GM18873 (cell line): Measurements from ENCODE around the gene GPR132.
"Not testable (repeated sequence)": the region's sequence is repeated elsewhere in the genome, so short reads cannot be mapped to it uniquely, and the experiment has no call there.

Experiments used
- ATAC-seq: cut with Tn5 transposase; IDR thresholded peaks from one replicate; pipeline ENCODE4 v1.9.1; 2021; ENCODE audit warnings: mild to moderate bottlenecking, moderate library complexity, moderate number of reproducible peaks; ENCODE audit not compliant: unreplicated experiment, low FRiP score

The GPR132 gene

DNA sequence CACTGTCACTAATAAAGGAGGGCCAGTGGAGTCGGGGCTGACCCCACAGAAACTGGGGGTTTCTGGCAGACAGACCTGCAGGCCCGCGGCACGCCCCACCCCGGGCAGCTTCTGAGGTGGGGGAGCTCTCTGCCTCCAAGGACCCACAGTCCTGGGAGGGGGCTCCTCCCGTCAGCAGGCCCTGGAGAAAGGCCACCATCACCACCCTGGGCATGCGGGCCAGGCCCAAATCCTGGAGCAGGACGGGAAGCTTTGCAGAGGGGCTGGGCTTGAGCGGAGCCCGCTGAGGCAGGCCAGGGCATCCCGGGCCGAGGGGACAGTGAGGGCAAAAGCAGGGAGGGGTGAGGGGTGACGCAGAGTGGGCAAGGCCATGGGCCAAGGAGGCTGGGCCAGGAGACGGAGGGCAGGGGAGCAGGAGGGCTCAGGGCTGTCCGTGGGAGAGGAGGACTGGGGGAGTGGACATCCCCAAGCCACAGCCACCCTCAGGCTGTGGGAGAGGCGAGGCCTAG lies 11.1 kb upstream of the GPR132 start:
- no peak for ATAC-seq

DNA sequence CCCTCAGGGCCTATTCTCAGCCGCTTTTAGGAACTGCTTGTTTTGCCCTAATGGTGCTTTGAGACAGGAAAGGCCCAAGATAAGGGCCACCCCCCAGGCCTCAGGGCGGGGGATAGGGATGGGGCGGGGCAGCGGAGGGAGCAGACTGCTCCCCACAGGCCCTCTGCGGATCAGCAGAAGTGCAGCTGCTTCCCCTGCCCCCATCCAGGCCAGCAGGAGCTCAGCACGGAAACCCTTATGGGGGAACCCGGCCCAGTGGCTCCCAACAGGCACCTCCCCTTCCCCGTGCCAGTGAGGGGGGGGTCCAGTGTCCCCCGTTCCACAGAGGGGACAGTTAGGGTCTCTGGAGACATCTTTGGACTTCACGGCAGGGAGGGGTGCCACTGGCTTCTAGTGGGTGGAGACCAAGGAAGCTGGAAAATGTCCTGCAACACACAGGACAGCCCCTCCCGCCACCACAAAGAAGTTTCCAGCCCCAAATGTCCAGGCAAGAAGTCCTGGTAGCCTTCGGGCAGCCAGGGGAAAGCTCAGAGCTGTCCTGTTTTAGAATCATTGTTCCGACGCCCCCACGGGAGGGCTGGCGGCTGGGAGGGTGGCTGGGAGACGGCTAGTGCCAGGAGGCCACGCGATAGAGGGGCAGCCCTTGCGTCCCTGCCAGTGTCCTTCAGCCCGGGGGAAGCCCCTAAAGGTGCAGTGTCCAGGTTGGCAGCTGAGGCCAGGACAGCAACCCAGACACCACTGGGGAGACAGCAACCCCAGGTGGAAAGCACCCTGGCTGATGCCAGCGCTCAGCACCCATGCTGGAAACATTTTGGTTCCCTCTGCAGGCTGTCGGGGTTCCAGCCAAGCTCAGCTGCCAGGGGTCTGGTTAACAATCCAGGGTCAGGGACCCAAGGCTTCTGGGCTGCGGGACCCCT lies 10.4 kb upstream of the GPR132 start:
- no peak for ATAC-seq

DNA sequence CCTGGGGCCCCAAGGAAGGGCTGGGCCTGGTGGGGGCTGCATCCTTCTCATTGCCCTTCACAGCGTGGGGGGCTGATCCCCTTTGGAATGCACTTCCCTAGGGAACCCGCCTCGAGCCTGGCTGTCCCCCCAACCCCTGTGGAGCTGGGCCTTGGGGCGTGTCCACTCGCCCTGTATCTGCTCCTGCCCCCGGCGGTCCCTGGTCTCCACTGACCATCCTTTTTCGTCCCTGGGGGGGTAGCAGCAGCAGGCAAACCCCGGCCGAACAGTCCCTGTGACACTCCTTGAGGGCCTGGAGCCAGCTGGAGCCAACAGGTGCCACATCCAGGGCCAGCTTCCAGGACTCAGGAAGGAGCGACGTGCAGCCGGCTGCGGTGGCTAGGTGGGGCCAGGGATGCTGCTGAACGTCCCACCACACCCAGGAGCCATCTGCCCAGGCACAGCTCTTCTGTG lies 9.4 kb upstream of the GPR132 start:
- ATAC-seq, result no peak

DNA sequence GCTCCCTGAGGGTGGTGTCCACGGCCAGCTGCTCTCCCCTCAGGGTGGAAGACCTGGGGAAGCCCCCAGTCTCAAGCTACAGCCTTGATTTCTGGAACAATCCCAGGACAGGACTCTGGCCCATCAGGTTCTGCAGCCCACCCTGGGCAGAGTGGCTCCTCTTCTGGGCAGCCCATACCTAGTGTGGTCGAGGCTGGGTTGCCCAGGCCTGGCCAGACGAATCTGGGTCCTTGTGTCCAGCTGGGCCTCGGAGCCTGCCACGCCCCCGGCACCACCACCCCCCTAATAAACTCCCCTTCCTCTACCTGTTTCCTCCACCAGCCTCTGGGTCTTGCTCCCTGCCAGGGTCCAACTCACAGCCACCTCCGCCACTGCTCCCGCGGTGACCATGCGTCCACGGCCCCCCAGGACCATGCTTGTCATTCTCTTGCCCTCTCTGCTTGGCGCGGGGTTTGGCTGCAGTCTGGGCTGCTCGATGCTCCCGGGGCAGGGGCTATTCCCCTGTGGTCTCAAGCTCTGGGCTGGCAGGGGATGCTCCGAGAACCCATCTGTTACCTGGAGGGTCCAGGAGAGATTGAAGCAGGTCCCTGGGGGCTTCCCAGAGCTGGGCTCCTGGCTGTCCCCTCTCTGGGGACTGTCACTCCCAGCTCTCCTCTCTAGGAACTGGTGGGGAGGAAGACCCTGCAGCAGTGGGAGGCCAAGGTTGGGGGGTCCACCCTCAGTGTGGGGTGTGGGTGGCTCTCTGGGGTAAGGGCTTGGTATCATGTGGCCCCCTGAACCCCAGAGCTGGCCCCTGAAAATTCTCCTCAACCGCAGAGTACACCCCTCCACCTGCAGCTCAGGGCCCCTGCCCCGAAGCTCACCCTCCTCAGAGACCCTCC lies 8.7 kb upstream of the GPR132 start:
- ATAC-seq, result no peak

DNA sequence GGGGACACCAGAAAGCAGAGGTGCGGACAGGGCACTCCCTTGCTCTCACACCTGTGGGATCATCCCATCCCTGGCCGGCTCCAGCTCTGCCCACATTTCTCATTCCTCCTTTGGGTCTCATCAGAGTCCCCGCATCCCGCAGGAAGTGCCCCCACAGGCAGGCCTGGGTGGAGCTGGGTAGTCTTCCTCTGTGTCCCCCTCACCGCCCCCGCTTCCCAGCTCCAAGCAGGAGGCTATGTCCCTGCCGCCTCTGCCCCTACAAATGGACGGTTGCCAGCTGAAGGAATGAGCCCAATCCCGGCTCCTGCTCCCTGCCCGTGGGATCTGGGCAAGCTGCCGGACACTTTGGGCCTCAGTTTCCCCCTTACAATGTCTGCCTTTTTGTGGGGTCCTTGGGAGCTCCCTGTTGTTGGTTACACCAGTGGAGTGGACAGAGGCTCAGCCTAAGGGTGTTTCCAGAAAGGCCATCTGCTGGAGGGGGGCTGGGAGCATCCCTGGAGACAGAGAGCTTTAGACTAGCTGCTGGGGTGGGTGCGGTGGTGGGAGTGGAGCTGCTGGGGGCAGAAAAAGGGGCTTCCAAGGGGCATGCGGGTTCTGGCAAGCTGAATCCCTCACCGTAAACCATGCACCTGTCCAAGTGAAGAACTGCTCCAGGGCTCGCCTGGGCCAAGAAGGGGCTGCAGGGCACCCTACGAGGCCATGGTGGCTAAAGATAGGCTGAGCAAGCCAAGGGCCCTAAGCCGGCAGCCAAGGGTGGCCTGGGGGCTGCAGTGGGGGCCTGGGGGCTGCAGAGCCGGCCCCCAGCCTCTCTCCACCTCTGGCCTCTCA lies 7.9 kb upstream of the GPR132 start:
- no peak for ATAC-seq

DNA sequence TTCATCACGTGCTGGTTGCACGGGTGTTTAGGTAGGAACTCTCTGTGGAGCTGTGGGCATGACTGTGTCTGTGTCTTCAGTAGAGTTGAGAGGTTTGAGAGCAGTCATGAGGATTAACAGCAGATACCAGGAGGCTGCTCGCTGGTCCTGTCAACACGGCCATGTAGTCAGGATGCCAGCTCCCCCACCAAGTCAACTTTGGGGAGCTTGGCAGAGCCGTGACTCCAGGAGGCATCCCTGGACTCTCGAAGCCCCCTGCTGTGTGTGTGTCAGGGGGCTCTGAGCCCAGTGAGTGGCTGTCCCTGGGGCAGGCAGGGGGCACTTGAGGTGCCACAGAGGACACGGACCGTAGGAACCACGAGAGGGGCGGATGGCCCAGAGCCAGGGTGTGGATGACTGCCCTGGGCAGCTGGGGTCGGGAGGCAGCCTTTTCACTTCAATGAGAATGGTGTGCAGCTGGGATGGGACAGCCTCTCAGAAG lies 7.2 kb upstream of the GPR132 start:
- ATAC-seq, result no peak

DNA sequence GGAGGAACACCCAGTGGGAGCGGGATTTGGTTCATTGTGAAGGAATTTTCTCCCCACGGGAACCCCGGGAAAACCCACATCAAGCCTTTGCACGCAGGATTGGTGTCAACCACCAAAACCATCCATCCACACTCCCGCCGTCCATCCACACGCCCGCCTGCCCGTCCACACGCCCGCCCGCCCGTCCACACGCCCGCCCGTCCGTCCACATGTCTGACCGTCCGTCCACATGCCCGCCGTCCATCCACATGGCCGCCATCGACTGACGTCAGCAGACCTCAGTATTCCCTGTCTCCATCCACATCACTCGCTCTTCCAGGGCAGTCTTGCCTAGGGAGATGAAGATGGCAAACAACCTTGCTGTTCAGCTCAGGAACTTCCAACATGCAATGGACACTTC lies 6.7 kb upstream of the GPR132 start:
- no peak for ATAC-seq

DNA sequence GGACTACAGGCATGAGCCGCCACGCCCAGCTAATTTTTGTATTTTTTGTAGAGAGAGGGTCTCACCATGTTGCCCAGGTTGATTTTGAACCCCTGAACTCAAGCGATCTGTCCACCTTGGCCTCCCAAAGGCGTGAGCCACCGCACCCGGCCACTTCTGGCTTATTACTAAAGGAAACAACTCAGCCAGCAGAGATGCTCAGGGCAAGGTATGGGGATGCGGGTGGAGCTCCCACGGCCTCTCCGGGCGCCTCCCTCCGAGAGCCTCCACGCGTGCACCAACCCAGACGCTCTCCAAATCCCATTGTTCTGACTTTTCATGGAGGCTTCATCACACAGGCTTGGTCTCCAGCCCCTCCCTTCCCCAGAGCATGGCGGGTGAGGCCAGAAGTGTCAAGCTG lies 6.1 kb upstream of the GPR132 start:
- ATAC-seq, result no peak

DNA sequence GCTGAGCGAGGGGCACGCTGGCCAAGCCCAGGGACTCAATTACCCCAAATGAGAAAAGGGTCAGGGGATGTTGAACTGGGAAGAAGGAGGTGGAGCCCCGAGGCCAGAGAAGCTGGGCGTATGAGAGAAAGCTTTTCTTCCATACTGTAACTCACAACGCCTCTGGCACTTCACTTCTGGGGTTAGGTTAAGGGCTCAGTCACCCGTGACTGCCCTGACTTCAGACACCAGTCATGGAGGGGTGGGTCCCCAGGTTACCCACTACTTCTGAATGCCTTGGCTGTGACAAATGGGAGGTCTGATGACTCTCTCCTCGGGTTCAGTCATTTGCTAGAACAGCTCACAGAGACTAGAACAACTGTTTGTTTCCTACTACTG lies 5.5 kb upstream of the GPR132 start:
- no peak for ATAC-seq

DNA sequence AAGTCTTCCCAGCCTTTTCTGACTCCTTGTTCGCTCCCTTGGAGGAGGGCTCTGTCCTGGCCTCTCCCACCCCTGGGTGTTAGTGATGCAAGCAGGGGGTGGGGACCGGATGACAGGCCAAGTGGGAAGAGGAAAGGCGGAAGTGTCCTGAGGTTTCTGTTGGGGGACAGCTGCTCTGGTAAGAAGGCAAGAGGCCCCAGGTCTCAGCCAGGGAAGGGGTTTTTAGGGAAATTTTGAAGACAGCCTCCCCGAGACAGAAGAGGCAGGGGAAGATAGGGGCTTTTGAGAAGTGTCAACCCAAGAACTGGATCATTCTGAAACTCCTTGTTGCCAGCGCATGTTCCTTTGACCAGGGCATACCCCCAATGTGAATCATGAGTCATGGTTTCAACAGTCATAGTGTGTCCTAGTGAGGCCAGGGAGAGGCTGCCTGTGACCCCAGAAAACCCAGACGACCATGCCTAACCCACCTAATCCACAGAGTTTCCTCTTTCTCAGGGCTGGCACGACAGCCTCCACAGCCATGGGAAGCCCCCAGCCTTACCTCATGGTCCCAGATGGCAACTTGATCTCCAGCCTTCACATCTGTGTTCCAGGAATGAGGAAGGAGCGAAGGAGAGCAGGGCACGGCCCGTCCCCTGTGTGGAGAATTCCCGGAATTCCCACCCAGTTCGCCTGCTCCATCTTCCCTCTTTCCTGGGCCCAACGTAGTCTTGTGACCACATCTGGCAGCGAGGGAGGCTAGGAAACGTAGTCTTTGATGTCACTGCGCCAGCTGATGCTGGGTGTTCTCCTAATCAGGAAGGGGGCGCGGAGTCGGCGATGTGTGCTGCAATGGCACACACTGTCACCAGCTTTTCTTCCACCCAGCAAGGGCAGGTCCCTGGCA lies 4.9 kb upstream of the GPR132 start:
- ATAC-seq, result no peak

DNA sequence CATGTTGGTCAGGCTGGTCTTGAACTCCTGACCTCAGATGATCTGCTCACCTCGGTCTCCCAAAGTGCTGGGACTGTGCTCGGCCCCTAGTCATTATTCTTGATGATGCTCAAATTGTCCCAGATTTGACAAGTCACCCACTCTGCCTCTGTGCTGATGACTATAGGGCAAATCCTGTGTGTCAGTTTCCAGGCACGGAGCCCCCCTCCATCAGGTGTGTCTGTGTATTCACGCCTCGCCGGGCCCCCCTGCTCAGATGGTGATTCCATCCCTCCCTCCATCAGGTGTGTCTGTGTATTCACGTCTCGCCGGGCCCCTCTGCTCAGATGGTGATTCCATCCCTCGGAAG lies 4.3 kb upstream of the GPR132 start:
- ATAC-seq, result no peak

DNA sequence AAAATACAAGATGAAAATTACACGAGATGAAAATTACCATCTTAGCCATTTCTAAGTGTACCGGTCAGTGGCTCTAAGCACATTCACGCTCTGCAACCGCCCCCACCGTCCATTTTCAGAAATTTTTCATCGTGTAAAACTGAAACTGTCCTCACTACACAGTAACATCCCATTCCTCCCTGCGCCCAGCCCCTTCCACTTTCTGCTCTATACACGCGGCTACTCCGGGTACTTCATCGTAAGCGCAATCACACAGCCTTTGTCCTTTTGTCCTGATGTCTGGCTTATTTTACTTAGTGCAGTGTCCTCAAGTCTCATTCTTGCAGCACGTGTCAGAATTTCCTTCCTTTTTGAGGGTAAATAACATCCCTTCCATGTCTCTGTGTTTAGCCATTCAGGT lies 3.6 kb upstream of the GPR132 start:
- no peak for ATAC-seq

DNA sequence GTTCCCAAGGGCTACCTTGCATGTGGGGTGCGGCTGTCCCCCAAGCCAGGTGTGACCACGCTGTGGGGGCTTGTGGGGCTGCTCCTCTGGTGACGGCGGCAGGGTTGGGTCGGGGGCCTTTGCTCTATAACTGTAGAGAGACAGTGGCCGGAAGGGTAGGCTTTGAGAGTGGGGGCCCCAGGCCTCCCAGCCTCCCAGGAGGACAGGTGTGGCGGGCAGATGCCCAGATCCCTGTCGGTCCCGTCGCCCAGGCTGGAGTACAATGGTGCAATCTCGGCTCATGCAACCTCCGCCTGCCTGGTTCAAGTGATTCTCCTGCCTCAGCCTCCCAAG lies 2.7 kb upstream of the GPR132 start:
- no peak for ATAC-seq

DNA sequence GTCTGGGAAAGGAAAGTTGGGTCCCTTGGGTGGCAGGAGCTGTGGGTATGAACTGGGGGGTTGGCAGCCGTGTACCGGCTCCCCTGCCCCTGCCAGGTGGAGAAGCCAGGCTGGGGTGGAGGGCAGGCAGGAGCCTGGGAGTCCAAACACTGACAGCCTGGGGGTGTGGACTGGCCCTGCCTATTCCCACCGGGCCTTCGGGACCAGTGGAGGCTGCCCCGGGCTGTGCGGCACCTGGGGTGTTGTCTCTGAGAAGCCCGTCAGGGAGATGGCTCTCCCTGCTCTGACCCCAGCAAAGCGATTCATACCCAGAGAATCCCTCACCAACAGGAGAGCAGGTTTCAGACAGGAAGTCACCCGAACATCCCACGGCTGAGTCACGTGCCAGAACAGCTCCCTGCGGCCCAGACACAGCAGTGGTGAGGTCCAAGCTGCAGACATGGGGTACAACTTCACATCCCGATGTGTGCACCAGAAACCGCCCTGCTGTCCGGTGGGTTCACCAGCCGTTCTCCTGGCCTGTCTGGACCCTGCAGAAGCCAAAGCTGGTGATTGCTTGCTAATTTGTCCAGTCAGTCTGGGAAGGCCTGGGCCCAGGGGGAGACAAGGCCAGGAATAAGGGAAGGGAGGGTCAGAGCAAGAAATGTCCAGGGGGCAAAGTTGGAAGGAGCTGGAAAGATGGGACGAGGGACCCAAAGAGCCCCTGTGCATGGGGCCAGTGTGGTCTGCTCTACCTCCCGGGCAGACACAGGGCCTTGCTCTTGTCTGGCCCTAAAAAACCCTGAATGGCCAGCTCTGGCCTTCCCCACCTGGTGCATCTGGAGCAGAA lies 2.1 kb upstream of the GPR132 start:
- ATAC-seq, result no peak

DNA sequence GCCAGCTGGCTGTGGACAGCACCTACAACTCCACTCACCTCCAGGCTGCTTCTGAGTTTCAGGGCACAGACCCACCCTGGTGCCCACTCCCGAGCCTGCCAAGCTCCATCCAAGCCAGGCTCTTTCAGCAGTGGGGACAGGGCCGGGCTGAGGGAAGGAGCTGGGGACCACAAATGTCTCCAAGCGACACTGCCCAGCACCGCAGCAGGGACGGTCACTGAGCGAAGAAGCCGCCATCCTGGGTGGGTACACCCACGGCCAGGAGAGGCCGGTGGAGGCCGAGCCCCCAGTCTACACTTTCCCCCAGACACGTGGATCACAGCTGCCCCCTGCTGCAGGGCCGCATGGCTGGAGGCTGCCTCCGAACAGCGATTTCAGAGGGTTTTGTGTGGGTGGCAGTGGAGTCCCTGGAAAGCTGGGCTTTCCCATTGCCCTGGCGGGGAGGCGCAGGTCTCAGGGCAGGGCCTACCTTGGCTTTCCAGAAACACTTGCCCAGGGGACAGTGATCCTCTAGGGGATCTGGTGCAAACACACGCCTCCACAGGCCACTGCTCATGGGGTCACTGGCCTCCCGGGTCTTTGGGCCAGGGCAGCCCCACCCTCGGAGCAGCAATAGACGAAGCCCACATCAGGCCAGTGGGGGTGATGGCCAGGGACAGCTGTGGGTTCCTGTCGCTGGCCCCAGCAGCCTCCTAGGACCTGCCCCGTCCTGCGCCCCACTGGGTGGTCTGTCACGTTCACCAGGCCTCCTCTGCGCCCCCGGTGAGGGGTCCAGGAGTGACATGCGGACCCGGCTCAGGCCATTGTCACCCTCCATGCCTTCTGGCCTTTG lies 1.2 kb upstream of the GPR132 start:
- no peak for ATAC-seq

DNA sequence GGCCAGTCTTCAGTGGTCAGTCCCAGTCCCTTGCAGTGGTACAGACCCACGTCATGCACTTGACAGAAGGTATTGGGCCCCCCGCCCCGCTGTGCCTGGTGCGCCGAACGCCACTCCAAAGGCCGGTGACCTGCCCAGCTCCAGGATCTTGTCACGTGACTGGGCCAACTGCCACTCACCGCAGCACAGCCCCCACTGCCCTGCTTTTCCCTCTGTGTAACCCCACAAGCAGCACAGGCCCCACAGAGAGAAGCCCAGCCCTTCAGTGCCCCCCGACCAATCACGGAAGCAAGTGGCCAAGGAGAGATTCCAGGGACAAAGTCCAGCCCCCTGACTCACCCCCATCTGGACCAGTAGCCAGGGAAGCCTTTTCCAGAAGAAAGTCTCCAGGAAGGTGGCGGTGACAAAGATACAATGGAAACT lies 498 bp downstream of the GPR132 start:
- no peak for ATAC-seq

DNA sequence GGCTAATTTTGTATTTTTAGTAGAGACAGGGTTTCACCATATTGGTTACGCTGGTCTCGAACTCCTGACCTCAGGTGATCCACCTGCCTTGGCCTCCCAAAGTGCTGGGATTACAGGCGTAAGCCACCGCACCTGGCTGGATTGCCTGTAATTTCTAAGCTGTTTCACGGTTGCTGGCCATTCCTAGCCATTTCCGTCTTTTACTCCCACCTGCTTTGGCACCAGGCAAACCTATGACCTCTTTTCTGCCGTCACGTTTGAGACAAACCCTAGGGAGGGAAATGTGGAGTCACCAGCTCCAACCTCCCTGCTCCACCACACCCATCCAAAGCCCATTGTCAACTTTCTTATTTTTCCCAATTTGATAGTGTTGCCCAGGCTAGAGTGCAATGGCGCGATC lies 1.2 kb downstream of the GPR132 start:
- ATAC-seq, result no peak

DNA sequence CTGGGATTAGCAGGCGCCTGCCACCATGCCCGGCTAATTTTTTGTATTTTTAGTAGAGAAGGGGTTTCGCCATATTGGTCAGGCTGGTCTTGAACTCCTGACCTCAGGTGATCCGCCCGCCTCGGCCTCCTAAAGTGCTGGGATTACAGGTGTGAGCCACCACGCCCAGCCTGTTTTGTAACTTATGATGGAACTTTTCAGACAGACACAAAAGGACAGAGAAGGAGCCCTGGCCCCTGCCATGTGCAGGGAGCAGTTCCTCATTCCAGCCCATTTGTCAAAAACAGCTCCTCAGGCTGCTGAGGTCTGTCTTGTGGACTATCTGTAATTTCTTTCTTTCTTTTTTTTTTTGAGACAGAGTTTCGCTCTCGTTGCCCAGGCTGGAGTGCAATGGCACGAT lies 1.7 kb downstream of the GPR132 start:
- ATAC-seq, result not testable (repeated sequence)
